Neuron (in vitro differentiated cells): ENCODE results near the gene ECPAS.
"Not testable (repeated sequence)": the region's sequence is repeated elsewhere in the genome, so short reads cannot be mapped to it uniquely, and the experiment has no call there.

Source experiments
- H2AFZ ChIP-seq: one replicate; pipeline ENCODE4 v1.6.1; 2013; ENCODE audit warnings: low read depth, mild to moderate bottlenecking, inconsistent platforms, low read length, moderate library complexity
- H3K27me3 ChIP-seq: one replicate; pipeline ENCODE4 v1.6.1; 2013; ENCODE audit warnings: low read length; ENCODE audit not compliant: insufficient read depth
- H3K36me3 ChIP-seq: one replicate; pipeline ENCODE4 v1.6.1; 2013; ENCODE audit warnings: low read length; ENCODE audit not compliant: insufficient read depth
- H3K4me1 ChIP-seq: one replicate; pipeline ENCODE4 v1.6.1; 2013; ENCODE audit warnings: low read length; ENCODE audit not compliant: insufficient read depth
- H3K4me3 ChIP-seq: 2 replicates; pipeline ENCODE4 v1.5.1; 2013; ENCODE audit warnings: mild to moderate bottlenecking, low read length, moderate library complexity
- H3K9me3 ChIP-seq: one replicate; pipeline ENCODE4 v1.6.1; 2013; ENCODE audit warnings: low read length

Gene ECPAS, protein sequence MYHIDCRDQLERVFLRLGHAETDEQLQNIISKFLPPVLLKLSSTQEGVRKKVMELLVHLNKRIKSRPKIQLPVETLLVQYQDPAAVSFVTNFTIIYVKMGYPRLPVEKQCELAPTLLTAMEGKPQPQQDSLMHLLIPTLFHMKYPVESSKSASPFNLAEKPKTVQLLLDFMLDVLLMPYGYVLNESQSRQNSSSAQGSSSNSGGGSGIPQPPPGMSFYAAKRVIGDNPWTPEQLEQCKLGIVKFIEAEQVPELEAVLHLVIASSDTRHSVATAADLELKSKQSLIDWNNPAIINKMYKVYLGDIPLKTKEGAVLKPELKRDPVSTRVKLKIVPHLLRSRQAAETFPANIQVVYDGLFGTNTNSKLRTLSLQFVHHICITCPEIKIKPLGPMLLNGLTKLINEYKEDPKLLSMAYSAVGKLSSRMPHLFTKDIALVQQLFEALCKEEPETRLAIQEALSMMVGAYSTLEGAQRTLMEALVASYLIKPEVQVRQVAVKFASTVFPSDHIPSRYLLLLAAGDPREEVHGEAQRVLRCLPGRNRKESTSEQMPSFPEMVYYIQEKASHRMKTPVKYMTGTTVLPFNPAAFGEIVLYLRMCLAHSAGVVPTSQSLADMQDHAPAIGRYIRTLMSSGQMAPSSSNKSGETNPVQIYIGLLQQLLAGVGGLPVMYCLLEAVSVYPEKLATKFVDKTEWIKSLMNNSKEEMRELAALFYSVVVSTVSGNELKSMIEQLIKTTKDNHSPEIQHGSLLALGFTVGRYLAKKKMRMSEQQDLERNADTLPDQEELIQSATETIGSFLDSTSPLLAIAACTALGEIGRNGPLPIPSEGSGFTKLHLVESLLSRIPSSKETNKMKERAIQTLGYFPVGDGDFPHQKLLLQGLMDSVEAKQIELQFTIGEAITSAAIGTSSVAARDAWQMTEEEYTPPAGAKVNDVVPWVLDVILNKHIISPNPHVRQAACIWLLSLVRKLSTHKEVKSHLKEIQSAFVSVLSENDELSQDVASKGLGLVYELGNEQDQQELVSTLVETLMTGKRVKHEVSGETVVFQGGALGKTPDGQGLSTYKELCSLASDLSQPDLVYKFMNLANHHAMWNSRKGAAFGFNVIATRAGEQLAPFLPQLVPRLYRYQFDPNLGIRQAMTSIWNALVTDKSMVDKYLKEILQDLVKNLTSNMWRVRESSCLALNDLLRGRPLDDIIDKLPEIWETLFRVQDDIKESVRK (N-terminal part only)

DNA sequence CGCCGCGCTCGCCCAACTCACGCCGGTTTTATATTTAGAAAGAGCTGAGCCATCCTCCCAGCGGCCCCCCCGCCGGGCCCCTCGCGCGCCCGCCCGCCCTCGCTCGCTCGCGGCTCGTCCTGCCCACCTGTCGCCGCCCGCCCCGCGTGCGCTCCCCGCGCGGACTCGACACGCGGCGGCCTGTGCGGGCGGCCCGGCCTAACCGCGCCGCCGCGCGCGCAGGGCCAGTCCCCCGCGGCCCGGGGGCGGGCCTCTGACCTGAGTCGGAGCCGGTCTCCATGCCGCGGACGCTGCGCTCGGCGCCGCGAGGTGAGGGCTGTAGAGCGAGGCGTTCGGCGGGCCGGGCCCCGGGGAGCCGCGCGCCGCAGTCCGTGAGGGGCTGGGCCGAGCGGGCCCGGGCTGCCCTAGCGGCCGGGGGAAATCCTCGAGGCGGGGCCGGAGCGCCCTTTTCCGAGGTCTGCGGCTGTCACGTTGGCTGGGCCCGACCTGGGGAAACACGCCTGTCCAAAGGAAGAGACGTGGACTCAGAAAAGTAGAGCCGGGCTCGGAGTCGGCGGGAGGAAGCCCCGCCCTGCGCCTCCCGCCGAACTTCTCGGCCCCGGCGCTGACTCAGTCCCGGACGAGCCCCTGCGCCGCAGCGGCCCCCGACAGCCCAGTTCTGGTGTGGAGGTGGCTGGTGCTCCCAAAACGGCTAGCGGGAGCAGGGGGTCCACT is at the start of gene ECPAS:
TSS of gene ECPAS (minus strand) at position 526 of the 714 bp plus-strand sequence. CDS start 11,465 bp downstream, outside the sequence.
- no peaks in the 10 kb centered on the region for H3K9me3 ChIP-seq
- peak within 1 kb of the TSS; percentile 87 for H2AFZ ChIP-seq
- no peaks in the 10 kb centered on the region for H3K27me3 ChIP-seq
- peak within 1 kb of the TSS; percentile 97 for H3K4me3 ChIP-seq
- no peaks in the 10 kb centered on the region for H3K36me3 ChIP-seq
- peaks cover 9% of the 10 kb centered on the region for H3K4me1 ChIP-seq

DNA sequence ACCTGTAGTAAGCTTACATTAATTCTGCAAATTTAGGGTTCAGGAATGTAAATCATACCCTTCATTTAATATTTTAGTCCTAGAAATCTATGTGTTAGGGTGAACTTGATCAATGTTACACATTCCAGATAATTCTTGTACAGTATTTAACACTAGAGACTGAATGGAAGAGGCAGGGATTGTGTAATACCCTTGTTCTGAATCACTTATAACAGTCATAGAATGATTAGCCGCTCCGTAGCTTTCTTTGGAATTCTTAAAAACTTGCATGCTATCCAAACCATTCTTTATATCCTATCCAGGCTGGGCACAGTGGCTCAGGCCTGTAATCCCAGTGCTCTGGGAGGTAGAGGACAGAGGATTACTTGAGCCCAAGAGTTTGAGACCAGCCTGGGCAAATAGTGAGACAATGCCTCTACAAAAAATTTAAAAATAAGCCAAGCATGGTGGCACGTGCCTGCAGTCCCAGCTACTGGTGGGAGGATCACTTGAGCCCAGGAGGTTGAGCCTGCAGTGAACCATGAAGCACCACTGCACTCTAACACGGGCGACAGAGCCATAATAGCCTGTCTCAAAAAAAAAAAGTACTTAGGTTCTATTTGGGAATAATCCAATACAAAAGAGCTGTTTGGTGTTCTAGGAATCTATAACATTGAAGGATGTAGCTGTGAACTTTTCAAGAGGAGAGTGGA is 49.1 kb upstream of the ECPAS start:
- H3K4me3 ChIP-seq = no peak overlapping the region
- H3K4me1 ChIP-seq = no peaks in the 10 kb centered on the region
- no peaks in the 10 kb centered on the region for H3K27me3 ChIP-seq
- peaks cover 38% of the 10 kb centered on the region for H3K9me3 ChIP-seq
- H2AFZ ChIP-seq = no peak overlapping the region
- H3K36me3 ChIP-seq = peaks cover 35% of the 10 kb centered on the region

DNA sequence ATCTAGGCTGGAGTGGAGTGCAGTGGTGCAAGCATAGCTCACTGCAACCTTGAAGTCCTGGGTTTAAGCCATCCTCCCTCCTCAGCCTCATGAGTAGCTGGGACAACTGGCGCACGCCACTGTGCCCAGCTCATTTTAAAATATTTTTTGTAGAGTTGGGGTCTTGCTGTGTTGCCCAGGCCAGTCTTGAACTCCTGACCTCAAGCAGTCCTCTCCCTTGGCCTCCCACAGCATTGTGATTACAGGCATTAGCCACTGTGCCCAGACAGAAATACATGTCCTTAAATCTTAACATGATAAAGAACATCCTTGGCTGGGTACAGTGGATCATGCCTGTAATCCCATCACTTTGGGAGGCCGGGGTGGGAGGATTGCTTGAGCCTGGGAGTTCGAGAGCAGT is 47.5 kb upstream of the ECPAS start:
- Histone ChIP-seq H3K36me3 (peaks cover 34% of the 10 kb centered on the region), H2AFZ (no peak overlapping the region), H3K27me3 (no peaks in the 10 kb centered on the region), H3K9me3 (peaks cover 34% of the 10 kb centered on the region), H3K4me3 (no peak overlapping the region), H3K4me1 (no peaks in the 10 kb centered on the region)

DNA sequence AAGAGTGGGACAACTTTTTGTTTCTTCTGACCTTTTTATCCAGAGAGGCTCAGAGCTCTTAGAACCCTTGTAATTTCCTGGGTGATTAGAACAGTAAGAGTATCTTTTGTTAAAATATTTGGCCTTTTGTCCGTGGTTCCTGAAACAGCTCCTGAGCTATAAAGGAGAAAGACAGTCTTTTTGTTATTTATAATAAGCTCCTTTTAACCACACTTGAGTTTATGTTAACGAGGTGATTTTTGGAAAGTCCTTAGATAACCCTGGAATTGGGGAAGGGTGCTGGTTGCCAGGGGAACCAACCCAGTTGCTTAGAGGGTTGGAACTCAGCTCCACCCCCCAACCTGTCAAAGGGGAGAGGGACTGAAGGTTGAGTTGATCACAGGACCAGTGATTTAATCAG is 45.6 kb upstream of the ECPAS start:
- Histone ChIP-seq H3K4me3 (no peak overlapping the region), H3K9me3 (peaks cover 27% of the 10 kb centered on the region), H3K4me1 (peaks cover 8% of the 10 kb centered on the region), H2AFZ (no peak overlapping the region), H3K27me3 (no peaks in the 10 kb centered on the region), H3K36me3 (peaks cover 25% of the 10 kb centered on the region)

DNA sequence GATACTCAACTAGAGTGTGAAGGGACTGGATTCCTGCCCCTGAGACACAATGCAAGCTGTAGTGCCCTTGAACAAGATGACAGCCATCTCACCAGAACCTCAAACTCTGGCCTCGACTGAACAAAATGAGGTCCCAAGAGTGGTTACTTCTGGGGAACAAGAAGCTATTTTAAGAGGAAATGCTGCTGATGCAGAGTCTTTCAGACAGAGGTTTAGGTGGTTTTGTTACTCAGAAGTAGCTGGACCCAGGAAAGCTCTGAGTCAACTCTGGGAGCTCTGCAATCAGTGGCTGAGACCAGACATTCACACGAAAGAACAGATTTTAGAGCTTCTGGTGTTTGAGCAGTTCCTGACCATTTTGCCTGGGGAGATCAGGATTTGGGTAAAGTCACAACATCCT is 43.2 kb upstream of the ECPAS start:
- Histone ChIP-seq H3K4me3 (no peak overlapping the region), H3K27me3 (no peaks in the 10 kb centered on the region), H3K9me3 (peaks cover 21% of the 10 kb centered on the region), H2AFZ (no peak overlapping the region), H3K36me3 (peaks cover 16% of the 10 kb centered on the region), H3K4me1 (peaks cover 8% of the 10 kb centered on the region)

DNA sequence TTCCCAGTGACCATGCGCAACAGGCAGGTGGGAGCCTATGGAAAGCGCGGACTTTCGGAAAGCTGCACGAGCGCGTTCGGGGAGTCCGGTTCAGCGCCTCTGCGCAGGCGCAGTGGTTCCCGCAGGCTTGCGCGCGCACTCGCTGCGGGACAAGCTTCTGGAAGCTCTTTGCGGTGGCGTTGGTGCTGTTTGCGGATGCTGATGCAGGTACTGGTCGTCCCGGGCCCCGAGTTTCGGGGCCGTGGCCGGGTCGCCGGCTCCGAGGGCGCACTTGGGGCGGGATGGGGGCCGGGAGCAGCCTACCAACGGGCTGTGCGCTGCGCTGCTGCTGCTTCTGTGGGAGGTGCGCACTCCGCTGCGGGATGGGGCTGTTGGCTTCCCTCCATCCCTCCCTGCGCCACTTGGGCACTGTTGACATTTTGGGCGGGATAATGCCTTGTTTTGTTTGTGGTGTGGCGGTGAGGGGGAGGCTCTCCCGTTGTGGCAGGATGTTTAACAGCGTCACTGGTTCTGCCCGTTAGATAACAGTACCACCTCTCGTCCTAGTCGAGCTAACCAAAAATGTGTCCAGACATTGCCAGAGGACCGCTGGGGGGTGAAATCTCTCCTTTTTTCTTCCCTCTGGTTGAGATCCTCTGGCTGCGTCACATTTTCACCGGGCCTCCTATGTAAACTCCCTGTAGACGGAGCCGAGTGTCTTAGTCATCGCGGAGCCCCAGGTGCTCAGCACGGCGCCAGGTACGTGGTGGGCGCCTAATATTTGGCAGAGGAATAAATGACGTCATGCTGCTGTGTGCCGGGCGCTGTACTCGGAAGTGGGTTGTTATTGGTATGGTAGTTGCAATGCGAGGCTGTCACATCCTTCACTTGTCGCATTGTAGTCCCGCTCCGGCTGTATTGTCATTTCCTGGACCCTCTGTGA is 41.1 kb upstream of the ECPAS start, which contains the start of gene ZNF483:
TSS of gene ZNF483 (plus strand) at position 124 of the 922 bp plus-strand sequence. CDS start 2,217 bp downstream, outside the sequence.
- Histone ChIP-seq H3K9me3 (peaks cover 13% of the 10 kb centered on the region), H3K27me3 (no peaks in the 10 kb centered on the region), H3K4me3 (peak within 1 kb of the TSS; percentile 82), H3K4me1 (peaks cover 8% of the 10 kb centered on the region), H3K36me3 (peaks cover 14% of the 10 kb centered on the region), H2AFZ (peak within 1 kb of the TSS; percentile 96)

DNA sequence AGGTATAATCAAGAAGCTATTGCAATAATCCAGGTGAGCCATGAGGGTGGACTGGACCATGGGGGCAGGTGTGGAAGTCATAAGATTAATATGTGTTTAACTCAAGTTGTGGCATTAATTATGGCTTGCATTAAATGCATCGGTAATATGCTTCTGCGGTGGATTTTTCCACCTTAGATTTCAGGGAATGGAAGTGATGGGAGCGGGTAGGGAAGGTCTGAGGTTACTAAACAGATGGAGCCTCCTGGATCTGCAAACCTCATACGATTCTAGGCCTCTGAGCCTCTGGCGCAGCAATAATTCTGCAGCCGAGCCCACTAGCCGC is 40.5 kb upstream of the ECPAS start:
- Histone ChIP-seq H3K9me3 (peaks cover 9% of the 10 kb centered on the region), H3K27me3 (no peaks in the 10 kb centered on the region), H3K4me3 (peak overlapping the region; percentile 82), H2AFZ (peak overlapping the region; percentile 96), H3K36me3 (peaks cover 14% of the 10 kb centered on the region), H3K4me1 (peaks cover 8% of the 10 kb centered on the region)

DNA sequence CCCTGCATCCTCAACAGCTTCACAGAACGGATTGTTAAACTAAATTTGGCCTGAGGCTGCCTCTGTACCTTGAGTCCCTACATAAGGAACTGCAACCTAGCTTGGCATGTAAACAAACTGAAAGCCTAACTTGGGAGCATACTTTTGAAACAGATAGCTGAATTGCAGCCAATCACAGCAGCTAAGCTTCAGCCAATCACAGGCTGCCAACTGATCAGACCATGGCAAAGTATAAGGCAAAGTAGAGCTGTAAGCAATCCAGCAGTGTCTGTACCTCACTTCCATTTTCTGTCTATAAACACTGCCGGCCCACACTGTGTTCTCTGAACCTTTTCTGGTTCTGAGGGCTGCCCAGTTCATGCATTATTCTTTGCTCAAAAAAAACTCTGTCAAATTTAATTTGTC is 31.9 kb upstream of the ECPAS start:
- Histone ChIP-seq H2AFZ (no peak overlapping the region), H3K27me3 (no peaks in the 10 kb centered on the region), H3K36me3 (no peaks in the 10 kb centered on the region), H3K4me1 (no peaks in the 10 kb centered on the region), H3K9me3 (no peaks in the 10 kb centered on the region), H3K4me3 (no peak overlapping the region)

DNA sequence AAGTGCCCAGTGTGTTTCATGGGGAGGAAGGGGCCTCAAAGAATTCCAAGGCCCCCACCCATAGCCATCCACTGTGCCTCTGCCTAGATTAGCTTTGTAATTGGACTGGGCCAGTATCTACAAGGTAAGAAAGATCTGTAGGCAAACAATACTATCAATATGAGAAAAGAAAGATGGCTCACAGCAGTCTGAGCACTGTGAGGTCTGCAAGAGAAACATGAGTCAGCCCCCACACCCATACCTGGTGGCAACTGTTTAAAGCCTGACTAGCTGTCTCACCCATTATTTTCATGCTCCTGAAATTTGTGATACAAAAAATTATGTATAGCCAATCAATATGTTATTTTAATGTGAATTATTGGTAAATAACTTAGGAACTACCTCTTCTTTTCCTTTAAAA is 30.8 kb upstream of the ECPAS start:
- H2AFZ ChIP-seq = no peak overlapping the region
- no peaks in the 10 kb centered on the region for H3K27me3 ChIP-seq
- no peak overlapping the region for H3K4me3 ChIP-seq
- H3K9me3 ChIP-seq = no peaks in the 10 kb centered on the region
- H3K4me1 ChIP-seq = no peaks in the 10 kb centered on the region
- no peaks in the 10 kb centered on the region for H3K36me3 ChIP-seq

DNA sequence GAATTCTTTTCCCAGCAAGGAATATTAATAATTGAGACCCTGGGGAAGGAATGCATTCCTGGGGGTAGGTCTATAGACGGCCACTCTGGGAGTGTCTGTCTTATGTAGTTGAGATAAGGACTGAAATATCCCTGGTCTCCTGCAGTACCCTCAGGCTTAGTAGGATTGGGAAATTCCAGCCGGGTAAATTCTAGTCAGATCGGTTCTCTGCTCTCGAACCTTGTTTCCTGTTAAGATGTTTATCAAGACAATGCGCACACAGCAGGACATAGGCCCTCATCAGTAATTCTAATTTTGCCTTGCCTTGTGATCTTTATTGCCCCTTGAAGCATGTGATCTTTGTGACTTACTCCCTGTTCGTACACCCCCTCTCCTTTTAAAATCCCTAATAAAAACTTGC is 27.4 kb upstream of the ECPAS start:
- not testable (repeated sequence) for H3K36me3 ChIP-seq, H3K9me3 ChIP-seq, H3K4me3 ChIP-seq

DNA sequence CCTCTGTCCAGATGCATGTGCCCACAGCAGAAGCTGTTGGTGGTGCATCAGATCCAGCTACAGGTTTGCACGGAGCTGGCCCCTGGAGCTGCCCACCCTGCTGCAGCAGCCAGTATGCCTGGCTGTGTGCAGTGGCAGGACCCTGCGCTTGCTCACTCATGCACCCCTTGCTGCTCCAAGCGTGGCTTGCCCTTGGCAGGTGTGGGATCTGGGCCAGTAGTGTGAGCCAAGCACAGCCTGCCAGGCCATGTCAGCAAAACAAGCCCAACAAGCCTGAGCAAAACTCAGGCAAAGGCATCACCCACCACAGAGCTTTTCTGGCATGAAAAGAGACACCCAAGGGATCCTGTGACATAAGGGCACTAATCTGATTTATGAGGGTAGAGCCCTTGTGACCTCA is 18.3 kb upstream of the ECPAS start:
- Histone ChIP-seq H3K4me3 (no peak overlapping the region), H2AFZ (no peak overlapping the region), H3K9me3 (no peaks in the 10 kb centered on the region), H3K36me3 (no peaks in the 10 kb centered on the region), H3K4me1 (no peaks in the 10 kb centered on the region), H3K27me3 (no peaks in the 10 kb centered on the region)

More for the DNA sequence above, 27.4 kb upstream of the ECPAS start:
- H2AFZ ChIP-seq, H3K4me1 ChIP-seq, H3K27me3 ChIP-seq: not testable (repeated sequence)
